Vagina (tissue), 2 donors: Measurements from ENCODE around the gene KLHL29. TPM values are rescaled to one million over a fixed set of nuclear protein-coding genes. Genes with fewer than 3 reads are reported as not detected.

ENCODE experiments used
- DNase-seq, 2 donors: peaks; one replicate each; pipeline ENCODE4 v3.0.0-alpha.2; 2017; ENCODE audit errors: extremely low spot score in 2 of 2
- H3K27ac ChIP-seq: fragments of 200-600 bp; sonication (generic); one replicate; pipeline ENCODE4 v1.5.1; 2019
- H3K27me3 ChIP-seq: fragments of 200-600 bp; sonication (generic); one replicate; pipeline ENCODE4 v1.5.1; 2019
- H3K36me3 ChIP-seq, 2 donors: fragments of 200-600 bp; sonication (generic); one replicate each; pipeline ENCODE4 v1.5.1; 2017 to 2019
- H3K4me1 ChIP-seq: fragments of 200-600 bp; sonication (generic); one replicate; pipeline ENCODE4 v1.5.1; 2019
- H3K4me3 ChIP-seq, 2 donors: fragments of 200-600 bp; sonication (generic); 1 replicate in 1 of 2; 2 replicates in 1 of 2; pipeline ENCODE4 v1.5.1; 2016 to 2019
- H3K9me3 ChIP-seq: fragments of 200-600 bp; sonication (generic); one replicate; pipeline ENCODE4 v1.5.1; 2019
- CTCF ChIP-seq, 3 experiments: fragments of 450-650 bp in 2 of 3; fragments of 200-600 bp in 1 of 3; sonication (generic) in 1 of 3; IDR thresholded peaks; one replicate each; pipeline ENCODE4 v1.5.1; 2017 to 2019; ENCODE audit warnings: antibody characterized with exemption in 3 of 3, mild to moderate bottlenecking in 2 of 3, moderate library complexity in 2 of 3
- POLR2A ChIP-seq, 2 donors: fragments of 450-650 bp; IDR thresholded peaks; one replicate each; pipeline ENCODE4 v1.6.1; 2017; ENCODE audit warnings: antibody characterized with exemption in 2 of 2, mild to moderate bottlenecking in 2 of 2, moderate library complexity in 2 of 2
- POLR2AphosphoS5 ChIP-seq, 2 donors: sonication (generic); formaldehyde crosslinking; IDR thresholded peaks; one replicate each; pipeline ENCODE4 v1.9.0; 2017; ENCODE audit warnings: antibody characterized with exemption in 2 of 2, mild to moderate bottlenecking in 2 of 2, low read depth in 1 of 2; ENCODE audit not compliant: insufficient read depth in 1 of 2
- intact Hi-C: fragments of 100-400 bp; cut with DNase I; formaldehyde crosslinking; loops from one replicate; pipeline ENCODE4 v1.15.1; 2023
- total RNA-seq: library from RNA; depleted of rRNA; stranded (reverse); fragments of >200 nt; gene quantifications from one replicate; pipeline ENCODE4 v1.2.3, GENCODE V29; 2016

KLHL29 gene
- total RNA-seq, 1 donor from 2014 or later, result 19.4 TPM

- Histone ChIP-seq H3K27me3 (no peaks in the 10 kb centered on the region), H3K27ac (no peak overlapping the region), H3K36me3 (peaks cover 0 to 16% of the 10 kb centered on the region in 2 donors), H3K4me3 (no peak overlapping the region), H3K9me3 (no peaks in the 10 kb centered on the region), H3K4me1 (no peaks in the 10 kb centered on the region)
- intact Hi-C loops, result no loop called here
- no peak for TF ChIP-seq CTCF (IDR thresholded peaks at IDR 0.05)
- no peak for TF ChIP-seq POLR2A (IDR thresholded peaks at IDR 0.05)
- TF ChIP-seq POLR2AphosphoS5 (IDR thresholded peaks at IDR 0.05; ENCODE audit: insufficient read depth in 1 of 2, low read depth in 1 of 2), result no peak
- DNase-seq, result no peak
Measured at GRCh38 chr2:23687713-23688112, 302.7 kb downstream of the KLHL29 start.

- intact Hi-C loops, result no loop called here
- DNase-seq, result no peak
- Histone ChIP-seq H3K4me1 (no peaks in the 10 kb centered on the region), H3K9me3 (no peaks in the 10 kb centered on the region), H3K4me3 (no peak overlapping the region), H3K36me3 (peaks cover 0 to 16% of the 10 kb centered on the region in 2 donors), H3K27ac (no peak overlapping the region), H3K27me3 (no peaks in the 10 kb centered on the region)
- TF ChIP-seq POLR2A (IDR thresholded peaks at IDR 0.05) (no peak), CTCF (IDR thresholded peaks at IDR 0.05) (no peak), POLR2AphosphoS5 (IDR thresholded peaks at IDR 0.05; ENCODE audit: insufficient read depth in 1 of 2, low read depth in 1 of 2) (no peak)
Measured at GRCh38 chr2:23688486-23689130, 303.6 kb downstream of the KLHL29 start.

DNA sequence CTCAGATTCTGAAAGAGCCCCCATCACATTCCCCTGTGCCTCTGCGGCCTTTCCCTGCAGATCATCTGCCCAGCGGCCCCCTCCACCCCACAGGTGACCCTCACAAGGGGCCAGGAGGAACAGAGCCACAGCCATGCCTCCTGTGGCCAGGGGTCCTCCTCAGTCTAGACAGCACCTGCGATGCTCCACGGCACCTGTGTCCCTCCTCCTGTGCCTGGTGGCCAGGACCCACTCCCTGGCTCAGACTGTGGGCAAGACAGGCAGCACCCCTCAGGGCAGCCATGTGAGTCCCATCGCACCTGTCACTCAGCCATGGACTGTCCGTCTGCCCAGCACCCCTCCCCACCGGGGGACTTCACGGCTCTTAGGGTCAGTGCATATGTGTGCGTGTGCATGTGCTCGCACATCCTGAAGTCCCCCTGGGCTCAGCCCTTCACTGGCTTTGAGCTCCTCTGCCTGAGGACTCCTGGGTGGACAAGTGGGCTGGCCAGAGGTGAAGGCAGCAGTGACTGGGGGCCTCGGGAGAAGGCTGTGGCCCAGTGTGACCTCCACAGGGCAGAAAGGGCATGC is 304.2 kb downstream of the KLHL29 start:
- Histone ChIP-seq H3K36me3 (peaks cover 0 to 16% of the 10 kb centered on the region in 2 donors), H3K9me3 (no peaks in the 10 kb centered on the region), H3K4me3 (no peak overlapping the region), H3K27ac (no peak overlapping the region), H3K4me1 (no peaks in the 10 kb centered on the region), H3K27me3 (no peaks in the 10 kb centered on the region)
- no peak for DNase-seq
- intact Hi-C loops, result no loop called here
- TF ChIP-seq POLR2A (IDR thresholded peaks at IDR 0.05) (no peak), POLR2AphosphoS5 (IDR thresholded peaks at IDR 0.05; ENCODE audit: insufficient read depth in 1 of 2, low read depth in 1 of 2) (no peak), CTCF (IDR thresholded peaks at IDR 0.05) (no peak)

GRCh38 chr2:23689891-23690290 is 304.9 kb downstream of the KLHL29 start:
- peaks cover 0 to 16% of the 10 kb centered on the region in 2 donors for H3K36me3 ChIP-seq
- H3K27me3 ChIP-seq, result no peaks in the 10 kb centered on the region
- H3K9me3 ChIP-seq, result no peaks in the 10 kb centered on the region
- DNase-seq, result no peak
- H3K27ac ChIP-seq, result no peak overlapping the region
- intact Hi-C loops, result no loop called here
- no peak for TF ChIP-seq POLR2A (IDR thresholded peaks at IDR 0.05)
- TF ChIP-seq CTCF (IDR thresholded peaks at IDR 0.05), result no peak
- no peak for TF ChIP-seq POLR2AphosphoS5 (IDR thresholded peaks at IDR 0.05; ENCODE audit: insufficient read depth in 1 of 2, low read depth in 1 of 2)
- no peak overlapping the region for H3K4me3 ChIP-seq
- H3K4me1 ChIP-seq, result no peaks in the 10 kb centered on the region

DNA sequence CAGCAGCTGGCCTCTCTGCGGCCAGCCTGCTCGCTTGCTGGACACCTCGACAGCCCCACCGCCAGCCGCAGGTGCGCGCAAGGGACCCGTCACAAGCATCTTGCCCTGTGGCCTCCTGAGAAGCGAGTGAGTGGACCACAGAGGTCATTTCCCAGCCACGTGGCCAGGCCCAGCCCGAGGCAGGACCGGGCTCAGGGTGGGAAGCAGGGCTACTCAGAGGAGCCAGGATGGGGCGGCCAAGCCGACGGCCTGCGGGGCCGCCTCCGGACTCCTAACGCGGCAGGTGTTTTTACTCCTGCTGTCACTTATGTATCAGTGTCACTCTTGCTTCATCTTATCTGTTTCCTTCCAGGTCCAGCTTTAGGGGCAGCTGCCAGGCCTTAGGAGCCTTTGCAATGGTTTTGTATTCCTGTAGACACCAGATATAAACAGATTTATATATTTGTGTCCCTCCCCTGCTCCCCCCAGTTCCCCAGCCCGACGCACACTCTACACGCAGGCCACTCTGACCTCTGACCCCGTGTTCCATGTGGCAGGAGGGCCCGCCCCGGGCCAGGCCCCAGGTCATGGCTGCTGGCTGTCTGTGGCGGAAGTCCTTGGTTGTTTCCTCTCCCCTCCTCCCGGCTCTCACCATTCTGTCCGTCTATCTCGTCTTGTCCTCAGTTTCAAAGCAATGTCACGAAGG is 305.6 kb downstream of the KLHL29 start:
- H3K36me3 ChIP-seq, result peaks cover 0 to 16% of the 10 kb centered on the region in 2 donors
- no peaks in the 10 kb centered on the region for H3K4me1 ChIP-seq
- H3K27me3 ChIP-seq, result no peaks in the 10 kb centered on the region
- no peak overlapping the region for H3K27ac ChIP-seq
- DNase-seq, result no peak
- no peak for TF ChIP-seq CTCF (IDR thresholded peaks at IDR 0.05)
- no peak for TF ChIP-seq POLR2A (IDR thresholded peaks at IDR 0.05)
- TF ChIP-seq POLR2AphosphoS5 (IDR thresholded peaks at IDR 0.05; ENCODE audit: insufficient read depth in 1 of 2, low read depth in 1 of 2), result no peak
- H3K4me3 ChIP-seq, result no peak overlapping the region
- intact Hi-C loops, result no loop called here
- no peaks in the 10 kb centered on the region for H3K9me3 ChIP-seq
